ENCODE data around the gene RIOX2. TPM values are rescaled to one million over a fixed set of nuclear protein-coding genes. Genes with fewer than 3 reads are reported as not detected.

Gene RIOX2
- polyA plus RNA-seq, 12 donors, result 36.3 to 53.7 (median 45.6) TPM; not detected in 1

DNA sequence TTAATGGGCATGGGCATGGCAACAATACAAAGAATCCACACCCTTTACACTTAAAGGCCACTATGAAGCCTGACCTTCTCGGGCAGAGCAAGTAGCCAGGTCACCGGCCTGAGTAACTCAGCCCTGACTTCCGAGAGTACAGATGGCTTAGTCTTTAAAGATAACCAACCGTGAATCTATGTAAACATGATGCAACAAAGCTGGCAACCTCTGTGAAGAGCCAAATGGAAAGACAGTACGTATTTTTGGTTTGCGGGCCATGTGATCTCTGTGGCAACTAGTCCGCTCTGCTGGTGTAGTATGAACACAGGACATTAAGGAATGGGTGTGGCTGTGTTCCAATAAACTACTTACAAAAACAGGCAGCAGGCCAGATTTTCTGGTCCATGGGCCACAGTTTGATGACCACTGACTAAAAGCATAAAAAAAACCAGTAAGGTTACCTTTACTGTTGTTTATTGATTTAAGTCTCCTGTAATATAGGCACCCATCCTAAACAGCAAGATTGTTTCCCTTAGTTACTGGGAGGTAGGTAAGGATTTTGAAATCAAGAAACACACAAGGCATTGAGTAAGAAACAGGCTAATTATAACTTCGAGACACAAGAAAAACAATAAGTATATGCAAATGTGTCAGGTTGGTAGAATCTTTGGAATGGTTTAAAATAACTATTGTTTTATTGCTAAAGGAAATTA, 14.5 kb downstream of the RIOX2 start:
- no peak for DNase-seq

DNA sequence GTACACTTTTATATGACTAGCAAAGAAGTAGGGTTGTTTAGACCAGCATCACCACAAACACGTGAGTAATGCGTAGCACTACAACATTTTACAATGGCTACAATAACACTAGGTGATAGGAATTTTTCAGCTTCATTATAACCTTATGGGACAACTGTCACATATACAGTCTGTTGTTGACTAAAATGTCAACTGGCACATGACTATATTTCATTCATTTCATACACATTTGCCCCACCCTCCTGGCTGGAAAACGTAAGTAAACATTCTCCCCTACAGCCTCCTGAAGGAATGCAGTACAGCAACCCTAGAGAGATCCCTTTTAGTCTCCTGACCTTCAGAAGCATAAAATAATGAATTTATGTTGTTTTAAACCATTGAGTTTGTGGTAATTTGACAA, 16.2 kb downstream of the RIOX2 start:
- DNase-seq, result no peak

DNA sequence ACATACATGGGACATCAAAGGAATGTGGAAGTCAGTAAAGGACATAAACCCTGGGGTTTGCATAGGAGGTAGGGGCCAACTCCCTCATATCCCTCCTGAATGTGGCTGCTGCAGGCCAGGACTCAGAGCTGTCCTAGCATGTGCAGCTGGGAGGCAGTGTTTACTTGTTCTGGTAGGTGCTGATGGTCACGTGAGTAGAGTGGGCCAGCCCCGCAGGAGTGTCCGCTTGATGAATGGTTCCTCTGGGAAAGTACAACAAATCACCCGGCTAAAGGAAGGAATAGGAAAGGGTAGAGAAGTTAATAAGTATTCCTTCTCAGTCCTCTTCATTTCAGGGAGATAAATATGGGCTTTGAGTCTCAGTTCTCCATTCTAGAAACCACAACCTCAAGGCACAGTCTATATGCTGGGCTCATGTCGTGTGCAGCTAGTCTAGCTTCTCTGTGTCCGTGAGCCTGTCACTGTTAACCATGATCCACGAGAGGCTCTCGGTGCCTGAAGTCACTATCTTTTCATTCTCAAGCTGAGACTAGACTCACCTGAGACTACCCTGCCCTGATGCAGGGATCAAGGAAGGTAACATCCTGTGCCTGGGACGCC, 17.9 kb downstream of the RIOX2 start:
- DNase-seq, result no peak

DNA sequence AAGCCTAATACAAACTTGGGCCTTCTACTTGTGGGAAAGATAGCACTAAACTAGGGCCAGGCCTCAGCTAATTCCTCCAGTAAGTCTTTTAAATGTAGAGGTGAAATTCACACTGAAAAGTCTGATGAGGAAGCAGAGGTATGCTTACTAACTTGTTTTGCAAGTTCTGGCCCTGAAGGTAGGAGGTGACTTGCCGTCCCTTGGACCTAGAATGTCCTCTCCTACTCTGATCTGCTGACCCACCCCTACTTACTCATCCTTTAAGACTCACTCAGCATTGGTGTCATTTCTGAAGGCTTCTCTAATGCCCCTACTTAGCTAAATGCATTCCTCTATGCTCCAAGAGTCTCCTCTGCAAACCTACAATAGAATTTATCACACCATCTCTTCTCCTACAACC, 19.4 kb downstream of the RIOX2 start:
- no peak for DNase-seq

DNA sequence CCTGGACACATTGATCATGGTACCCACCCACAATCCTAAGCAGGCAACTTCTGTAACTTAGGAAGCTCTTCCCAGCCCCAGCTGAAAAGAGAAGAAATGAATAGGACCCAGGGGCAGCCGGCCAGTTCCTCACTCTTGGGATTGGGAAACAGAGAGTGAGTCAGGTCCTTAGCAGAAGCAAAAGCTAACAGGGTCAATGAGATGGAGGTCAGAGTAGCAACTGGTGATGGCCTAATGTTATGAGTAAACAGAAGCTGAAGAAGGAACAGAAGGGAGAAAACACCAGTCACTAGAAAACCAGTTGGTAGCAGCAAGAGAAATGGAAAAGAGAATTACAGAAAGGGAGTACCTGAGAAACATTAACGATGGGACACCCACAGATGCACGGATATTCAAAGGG, 20.0 kb downstream of the RIOX2 start:
- no peak for DNase-seq

DNA sequence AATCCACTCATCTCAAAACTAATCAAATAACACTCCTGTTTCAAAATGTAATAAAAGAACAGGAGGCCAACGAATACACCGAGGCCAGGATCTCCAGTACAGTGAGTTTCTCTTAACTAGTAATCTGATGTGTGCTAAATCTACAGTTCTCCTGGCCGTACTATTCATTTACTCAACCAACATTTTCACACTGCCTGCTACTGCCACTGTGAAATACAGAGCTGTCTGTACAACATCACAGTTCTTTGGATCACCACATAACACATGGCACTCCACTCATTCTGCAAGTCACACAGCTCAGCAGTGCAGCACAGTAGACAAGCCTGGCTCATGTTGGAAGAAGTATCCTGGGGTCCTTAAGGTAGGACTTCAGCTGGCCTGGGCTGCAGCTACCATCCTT, 21.9 kb downstream of the RIOX2 start:
- DNase-seq, result no peak

DNA sequence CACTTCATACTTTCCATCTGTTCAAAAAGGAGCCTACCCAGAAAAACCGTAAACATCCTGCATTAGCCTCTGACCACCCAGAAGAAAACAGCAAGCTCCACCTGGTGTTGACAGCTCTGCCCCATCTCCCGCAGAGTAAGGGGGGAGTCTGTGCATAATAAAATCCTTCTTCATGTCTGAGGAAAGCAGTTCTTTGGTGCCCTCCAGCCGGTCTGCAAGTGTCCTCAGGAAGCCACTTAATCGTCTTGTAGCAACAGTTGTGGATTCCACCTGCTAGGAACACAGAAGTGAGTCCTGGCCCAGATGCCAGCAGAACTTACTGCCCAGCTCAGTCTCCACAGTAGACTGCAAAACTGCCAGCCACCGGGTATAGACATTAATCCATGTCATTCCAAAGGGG, 22.5 kb downstream of the RIOX2 start:
- DNase-seq, result no peak

DNA sequence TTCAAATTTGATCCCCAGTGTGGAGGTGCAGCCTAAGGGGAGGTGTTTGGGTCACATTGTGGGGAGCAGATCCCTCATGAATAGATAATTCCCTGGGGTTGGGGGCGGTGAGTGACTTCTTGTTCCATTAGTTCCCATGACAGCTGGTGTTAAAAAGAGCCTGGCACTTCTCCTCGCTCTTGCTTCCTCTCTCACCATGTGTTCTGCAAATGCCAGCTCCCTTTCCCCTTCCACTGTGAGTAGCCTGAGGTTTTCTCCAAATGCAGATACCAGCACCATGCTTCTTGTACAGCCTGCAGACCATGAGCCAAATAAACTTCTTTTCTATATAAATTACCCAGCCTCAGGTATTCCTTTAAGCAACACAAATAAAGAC, 23.1 kb downstream of the RIOX2 start:
- no peak for DNase-seq

DNA sequence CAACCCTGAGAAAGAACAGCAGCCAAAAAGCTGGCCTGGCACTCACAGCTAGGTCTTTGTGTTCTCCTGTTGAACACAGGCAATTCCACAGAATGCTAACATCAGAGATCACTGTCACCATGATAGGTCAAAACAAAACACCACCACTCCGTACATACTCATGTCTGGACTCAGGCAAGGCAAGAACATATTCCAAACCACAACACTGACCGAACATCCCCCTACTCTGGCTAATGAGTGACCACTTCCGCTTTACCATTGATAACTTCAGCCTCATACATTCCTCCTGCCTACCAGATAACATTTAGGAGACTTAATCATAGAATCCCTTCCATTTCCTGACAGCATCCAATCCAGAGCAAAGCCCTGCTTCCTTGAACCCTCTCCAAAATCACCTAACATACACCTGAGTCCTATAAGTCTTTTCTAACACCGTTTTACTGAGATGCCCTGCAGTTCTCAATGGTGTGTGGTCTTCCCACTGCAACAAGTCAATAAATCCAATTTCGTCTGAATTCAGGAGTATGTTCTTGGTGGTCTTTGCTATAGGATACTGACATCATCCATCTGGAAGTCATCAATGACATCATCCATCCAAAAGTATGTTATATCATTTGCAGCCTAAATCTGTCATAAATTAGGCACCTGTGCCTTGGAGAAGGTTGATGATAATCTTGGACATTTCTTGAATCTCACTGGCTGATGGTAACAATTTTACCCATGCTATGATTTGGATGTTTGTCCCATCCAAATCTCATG, 23.7 kb downstream of the RIOX2 start:
- no peak for DNase-seq

DNA sequence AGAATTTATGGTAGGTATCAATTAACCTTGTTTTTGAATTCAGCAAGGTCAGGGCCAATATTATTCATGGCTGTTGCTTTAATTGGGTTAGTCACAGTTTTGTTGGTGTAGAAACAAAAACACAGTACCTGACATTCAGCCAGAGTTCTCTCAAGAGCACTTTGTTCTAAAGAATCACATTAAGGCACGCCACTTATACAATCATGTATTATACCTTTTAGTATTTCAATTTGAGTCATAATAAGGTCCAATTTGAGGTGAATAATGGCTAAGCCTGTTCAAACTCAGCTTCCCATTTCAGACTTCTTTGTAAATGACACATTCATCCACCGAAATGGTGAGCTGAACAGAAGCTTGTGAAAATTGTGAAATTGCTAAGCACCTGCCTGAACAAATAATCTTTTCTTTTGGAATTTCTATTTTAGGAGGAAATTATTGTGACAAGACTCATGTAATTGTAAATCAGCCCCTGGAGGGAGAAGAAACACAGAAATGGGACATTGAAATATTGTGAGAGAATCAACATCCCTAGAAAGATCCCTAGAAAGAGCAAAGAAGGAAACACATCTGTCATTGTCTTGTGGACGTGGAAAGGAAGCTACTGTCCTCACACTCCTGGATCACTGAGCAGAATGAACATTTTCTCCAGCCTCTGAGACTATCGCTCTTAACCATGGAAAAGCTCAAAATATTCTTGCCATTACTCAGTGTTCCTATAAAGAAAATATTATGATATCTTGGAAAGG, 29.3 kb downstream of the RIOX2 start:
- DNase-seq, result no peak

DNA sequence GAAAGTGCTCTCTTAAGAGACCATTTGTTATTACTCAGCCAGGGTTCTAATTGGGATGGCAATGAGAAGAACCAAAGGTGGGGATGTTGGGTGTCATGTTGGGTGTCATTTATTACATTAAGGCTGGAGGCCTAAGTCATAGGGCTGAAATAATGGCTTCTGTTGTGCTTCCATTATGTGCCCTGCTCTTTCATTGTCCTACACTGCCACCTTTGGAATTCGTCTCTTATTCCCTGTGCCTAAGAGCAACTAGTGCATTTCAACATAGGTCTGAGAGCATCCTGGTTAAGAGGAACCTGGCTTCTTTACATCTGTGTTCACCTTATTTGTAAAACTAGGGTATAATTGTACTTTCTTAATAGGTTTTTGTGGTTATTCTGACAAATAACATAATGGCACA, 32.2 kb downstream of the RIOX2 start:
- no peak for DNase-seq

DNA sequence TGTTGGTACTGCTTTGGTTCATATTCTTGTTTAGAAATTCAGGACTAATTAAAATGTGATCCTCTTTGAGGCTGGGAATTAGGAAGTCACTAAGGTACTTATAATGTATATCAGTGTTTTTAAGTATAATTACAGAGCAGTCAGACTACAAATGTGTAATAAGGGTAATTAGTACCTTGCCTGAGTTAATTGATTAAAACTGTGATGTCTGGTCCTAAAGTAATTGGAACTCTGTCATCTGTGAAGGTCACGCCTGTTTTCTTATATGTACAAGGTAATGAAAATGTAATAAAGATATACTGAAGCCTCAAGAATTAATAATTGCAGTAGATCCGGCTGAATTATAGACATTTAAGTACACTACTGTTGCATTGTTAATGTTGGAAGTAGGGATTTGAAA, 32.8 kb downstream of the RIOX2 start:
- DNase-seq, result no peak

DNA sequence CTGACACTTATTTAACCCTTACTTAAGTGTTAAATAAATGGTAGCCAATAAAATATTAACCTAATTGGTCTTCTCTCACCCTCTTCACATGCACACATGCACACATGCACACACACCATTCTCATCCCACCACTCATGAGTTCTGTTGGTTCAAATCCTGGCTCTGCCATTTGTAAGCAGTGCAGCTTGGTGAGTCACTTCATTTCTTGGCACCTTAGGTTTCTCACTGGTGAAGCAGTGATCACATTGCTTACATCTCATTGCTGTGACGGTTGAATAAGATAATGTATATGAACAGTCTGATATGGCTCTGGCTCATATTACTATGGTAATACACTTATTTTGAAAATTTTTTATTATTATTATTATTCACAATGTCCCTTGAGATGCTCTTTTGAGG, 33.8 kb downstream of the RIOX2 start:
- no peak for DNase-seq

DNA sequence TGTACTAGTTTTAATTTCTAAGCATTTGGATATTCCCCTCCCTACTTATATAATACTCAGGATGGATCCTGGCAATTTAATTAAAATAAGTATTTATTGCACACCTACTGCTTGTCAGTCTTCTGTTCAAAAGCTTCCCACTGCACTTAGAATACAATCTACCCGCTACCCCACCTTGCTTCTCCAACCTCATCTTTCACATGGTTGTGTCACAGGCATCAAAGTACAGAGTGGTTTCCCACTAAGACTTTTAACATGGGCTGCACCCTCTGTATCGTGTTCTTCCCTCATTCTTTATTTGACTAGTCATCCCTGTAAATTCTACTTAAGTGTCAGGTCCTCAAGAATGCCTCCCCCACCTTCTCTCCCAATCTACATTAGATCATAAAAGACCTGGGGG, 35.0 kb downstream of the RIOX2 start:
- no peak for DNase-seq

DNA sequence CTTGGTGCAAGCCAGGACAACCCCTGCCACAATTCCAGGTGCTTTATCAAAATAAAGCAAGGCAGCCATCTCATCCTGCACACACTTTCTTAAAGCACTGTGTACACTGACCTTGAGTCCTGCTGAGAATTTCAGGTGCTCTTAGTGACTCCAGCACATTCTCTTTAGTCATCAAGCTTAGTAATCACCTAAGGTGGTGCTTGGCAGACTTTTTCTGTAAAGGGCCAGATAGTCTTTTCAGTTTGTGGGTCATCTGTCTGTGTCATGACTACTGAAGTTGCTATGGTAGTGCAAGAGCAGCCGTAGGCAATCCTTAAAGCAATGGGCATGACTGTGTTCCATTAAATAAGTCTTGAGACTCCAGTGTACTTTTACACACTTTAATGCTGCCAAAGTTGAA, 36.4 kb downstream of the RIOX2 start:
- no peak for DNase-seq

DNA sequence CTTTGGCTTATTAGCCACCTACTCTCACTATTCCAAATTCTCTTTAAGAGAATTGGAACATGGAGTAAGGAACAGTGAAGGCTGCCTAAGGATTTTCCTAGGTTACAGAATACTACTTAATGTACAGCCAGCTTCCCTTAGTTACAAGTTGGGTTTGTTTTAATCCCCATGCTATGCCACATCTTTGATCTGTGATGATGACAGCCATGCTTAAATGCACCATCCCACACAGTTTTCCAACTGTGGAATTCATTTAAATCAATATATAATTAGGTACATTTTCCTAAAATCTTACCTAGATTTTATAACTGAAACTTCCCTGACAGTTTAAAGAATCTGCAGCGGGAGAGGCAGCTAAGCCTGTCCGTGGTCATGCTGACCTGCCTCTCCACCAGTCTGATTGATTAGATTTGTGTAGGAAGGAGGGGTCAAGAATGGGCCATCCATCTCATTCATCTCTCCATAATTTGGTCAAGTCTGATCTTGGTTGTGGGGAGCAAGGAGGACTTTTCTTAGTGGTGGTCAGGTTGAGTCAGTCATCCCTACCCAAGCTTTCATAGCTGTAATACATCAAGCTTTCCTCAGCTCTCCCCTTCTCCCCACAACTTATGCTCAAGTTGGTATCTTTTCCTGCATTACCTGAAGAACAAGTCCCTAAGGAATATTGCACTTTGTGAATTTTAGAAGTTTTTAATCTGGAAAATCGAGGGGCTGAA, 37.1 kb downstream of the RIOX2 start:
- DNase-seq, result no peak

DNA sequence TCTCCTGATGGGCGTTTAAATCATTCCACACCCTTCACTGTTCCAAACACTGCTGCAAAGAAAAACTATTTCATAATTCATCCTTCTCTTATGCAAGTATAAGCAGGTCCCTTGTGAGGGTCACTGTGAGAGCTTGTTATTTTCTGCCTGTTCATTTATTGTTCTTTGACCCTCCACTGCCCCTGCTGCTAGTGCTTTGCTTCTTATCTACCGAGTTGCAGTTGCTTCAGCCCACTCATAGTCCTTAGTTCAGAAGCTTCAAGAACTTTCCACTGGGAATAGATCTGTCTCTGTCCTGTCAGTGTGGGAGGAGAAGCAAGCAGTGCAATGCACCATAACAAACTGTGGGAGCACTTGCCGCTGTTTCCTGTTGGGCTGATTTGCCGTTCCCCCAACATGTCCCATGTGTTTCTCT, 39.8 kb downstream of the RIOX2 start:
- DNase-seq, result no peak

DNA sequence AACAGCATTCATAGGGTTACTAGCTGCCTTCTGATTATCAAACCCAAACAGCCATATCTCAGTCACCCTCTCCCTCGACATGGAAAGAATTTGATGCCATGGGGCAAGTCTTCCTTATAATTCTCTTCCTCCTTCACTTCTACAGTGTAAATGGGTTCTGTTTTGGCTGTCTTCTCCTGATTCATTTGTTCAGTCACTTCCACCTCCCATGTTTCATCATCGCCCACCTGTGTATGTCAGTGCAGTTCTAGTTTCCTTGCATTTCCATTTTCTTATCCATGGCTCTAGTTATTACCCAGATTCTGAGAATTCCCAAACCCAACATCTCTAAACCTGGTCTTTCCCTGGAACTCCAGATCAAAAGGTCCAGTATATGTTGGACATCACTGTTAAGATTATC, 41.0 kb downstream of the RIOX2 start:
- no peak for DNase-seq

DNA sequence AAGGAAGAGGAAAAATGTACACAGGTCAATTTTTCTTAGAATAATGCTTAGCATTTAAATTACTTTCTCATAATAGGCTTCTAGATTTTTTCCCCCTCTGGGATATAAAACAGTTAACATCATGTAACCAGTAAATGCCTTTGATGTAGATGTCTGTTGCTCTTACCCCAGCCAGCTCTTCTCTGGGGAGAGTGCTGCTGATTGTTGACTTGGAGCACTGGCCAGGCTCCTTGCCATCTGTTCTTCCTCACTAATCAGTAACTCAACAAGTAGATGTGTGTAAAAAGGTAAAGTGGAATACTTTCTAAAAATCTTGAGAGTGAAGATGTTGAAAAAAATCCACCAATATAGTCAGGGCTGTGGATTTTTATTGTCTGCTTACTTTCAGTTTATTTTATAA, 42.2 kb downstream of the RIOX2 start:
- no peak for DNase-seq

DNA sequence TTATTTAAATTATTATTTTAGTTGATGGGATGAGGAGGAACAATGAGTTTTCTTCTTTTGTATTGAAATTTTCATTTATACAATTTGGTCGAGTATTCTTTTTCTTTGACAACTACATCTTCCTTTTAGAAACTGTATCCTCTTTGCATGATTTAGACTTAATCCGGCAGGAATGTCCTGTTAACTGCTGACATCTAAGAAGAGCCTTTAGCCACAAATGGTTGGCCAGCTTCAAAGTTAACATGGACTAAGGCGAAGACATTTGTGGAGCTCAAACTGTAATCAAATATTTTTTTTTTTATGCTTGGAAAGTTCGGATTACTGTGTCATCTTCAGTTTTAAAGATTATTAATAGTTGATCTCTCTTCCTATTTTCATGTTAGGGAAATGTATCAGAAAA, 43.2 kb downstream of the RIOX2 start:
- no peak for DNase-seq

DNA sequence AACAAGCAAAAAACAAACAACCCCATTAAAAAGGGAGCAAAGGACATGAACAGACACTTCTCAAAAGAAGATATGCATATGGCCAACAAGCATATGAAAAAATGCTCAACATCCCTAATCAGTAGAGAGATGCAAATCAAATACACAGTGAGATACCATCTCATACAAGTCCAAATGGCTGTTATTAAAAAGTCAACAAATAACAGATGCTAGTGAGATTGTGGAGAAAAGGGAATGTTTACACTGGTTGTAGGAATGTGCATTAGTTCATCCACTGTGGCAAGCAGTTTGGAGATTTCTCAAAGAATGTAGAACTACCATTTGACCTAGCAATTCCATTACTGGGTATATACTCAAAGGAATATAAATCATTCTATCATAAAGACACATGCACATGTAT, 44.5 kb downstream of the RIOX2 start:
- DNase-seq, result no peak

All from muscle of arm (tissue), 12 donors.